H1 (cell line): ENCODE data around the gene C13orf42.

Experiments
- CEBPB ChIP-seq: IDR thresholded peaks from 2 replicates; pipeline ENCODE4 v1.6.1; 2012; ENCODE audit warnings: low read depth, low read length
- CHD7 ChIP-seq: fragments of 300-600 bp; sonication (generic); IDR thresholded peaks from 2 replicates; pipeline ENCODE4 v1.7.1; 2012; ENCODE audit warnings: low read length, moderate library complexity, mild to moderate bottlenecking, inconsistent platforms; ENCODE audit not compliant: insufficient replicate concordance
- CTCF ChIP-seq, 3 experiments: IDR thresholded peaks; 1 replicate in 2 of 3; 2 replicates in 1 of 3; pipeline versions ENCODE4 v1.5.1 to v1.6.1; 2011; ENCODE audit warnings: low read length in 3 of 3, mild to moderate bottlenecking in 3 of 3, inconsistent platforms in 2 of 3, low read depth in 1 of 3, moderate library complexity in 1 of 3; ENCODE audit not compliant: insufficient read depth in 1 of 3; ENCODE audit errors: control extremely low read depth in 1 of 3
- EGR1 ChIP-seq: IDR thresholded peaks from 2 replicates; pipeline ENCODE4 v1.6.1; 2011; ENCODE audit warnings: low read depth, low read length, borderline replicate concordance
- JUN ChIP-seq: IDR thresholded peaks from 2 replicates; pipeline ENCODE4 v1.6.1; 2011; ENCODE audit warnings: low read depth, mild to moderate bottlenecking, improper control_type of control experiment, low read length
- POLR2A ChIP-seq, 2 experiments: IDR thresholded peaks; 1 replicate in 1 of 2; 2 replicates in 1 of 2; pipeline ENCODE4 v1.6.1; 2011; ENCODE audit warnings: low read depth in 2 of 2, low read length in 2 of 2, mild to moderate bottlenecking in 2 of 2; ENCODE audit errors: control extremely low read depth in 1 of 2
- POLR2AphosphoS5 ChIP-seq: IDR thresholded peaks from 2 replicates; pipeline ENCODE4 v1.6.1; 2011; ENCODE audit warnings: low read depth, low read length
- RAD21 ChIP-seq, 2 experiments: IDR thresholded peaks in 1 of 2; conservative IDR thresholded peaks in 1 of 2; 2 replicates each; pipeline ENCODE4 v1.6.1; 2011; ENCODE audit warnings: low read depth in 2 of 2, low read length in 2 of 2, improper control_type of control experiment in 1 of 2, inconsistent platforms in 1 of 2, mild to moderate bottlenecking in 1 of 2, moderate library complexity in 1 of 2
- SIN3A ChIP-seq, 2 experiments: IDR thresholded peaks in 1 of 2; conservative IDR thresholded peaks in 1 of 2; 2 replicates each; pipeline ENCODE4 v1.6.1; 2011 to 2012; ENCODE audit warnings: low read length in 2 of 2, improper control_type of control experiment in 1 of 2, low read depth in 1 of 2, mild to moderate bottlenecking in 1 of 2
- TAF7 ChIP-seq: optimal IDR thresholded peaks from 2 replicates; pipeline ENCODE3; 2011; ENCODE audit warnings: low read depth, mild to moderate bottlenecking, inconsistent platforms, low read length, moderate library complexity, borderline replicate concordance
- YY1 ChIP-seq: IDR thresholded peaks from 2 replicates; pipeline ENCODE4 v1.6.1; 2011; ENCODE audit warnings: low read depth, mild to moderate bottlenecking, low read length

GRCh38 chr13:51151463-51151862, 40.4 kb upstream of the C13orf42 start:
- TF ChIP-seq EGR1 = no peak
- TF ChIP-seq CEBPB = no peak
- TF ChIP-seq JUN = no peak
- TF ChIP-seq POLR2A (IDR thresholded peaks at IDR 0.05; ENCODE audit: control extremely low read depth in 1 of 2, low read depth in 2 of 2, low read length in 2 of 2) = no peak
- no peak for TF ChIP-seq POLR2AphosphoS5
- TF ChIP-seq CTCF (IDR thresholded peaks at IDR 0.05; ENCODE audit: control extremely low read depth in 1 of 3, insufficient read depth in 1 of 3, low read depth in 1 of 3, low read length in 3 of 3) = no peak
- no peak for TF ChIP-seq CHD7
- TF ChIP-seq RAD21 (IDR thresholded peaks at IDR 0.05 in 1 of 2, conservative IDR thresholded peaks at IDR 0.05 in 1 of 2; ENCODE audit: low read depth in 2 of 2, low read length in 2 of 2) = no peak
- no peak for TF ChIP-seq SIN3A (conservative IDR thresholded peaks at IDR 0.05 in 1 of 2, IDR thresholded peaks at IDR 0.05 in 1 of 2; ENCODE audit: low read depth in 1 of 2, low read length in 2 of 2)
- no peak for TF ChIP-seq YY1
- no peak for TF ChIP-seq TAF7
